HepG2 (cell line): ENCODE results near the gene ISY1. TPM values are rescaled to one million over a fixed set of nuclear protein-coding genes. Genes with fewer than 3 reads are reported as not detected.

Experiments
- ARNT ChIP-seq: fragments of 450-650 bp; IDR thresholded peaks from 2 replicates; pipeline ENCODE4 v1.6.1; 2017
- ATF7 ChIP-seq, 2 experiments: fragments of 450-650 bp in 1 of 2; sonication (generic) in 1 of 2; formaldehyde crosslinking in 1 of 2; IDR thresholded peaks; 2 replicates each; pipeline versions ENCODE4 v1.4.0 to v1.6.1; 2016 to 2020; ENCODE audit warnings: antibody characterized with exemption in 1 of 2, mild to moderate bottlenecking in 1 of 2, missing genetic modification reagents in 1 of 2
- CENPT ChIP-seq: sonication (generic); formaldehyde crosslinking; IDR thresholded peaks from 2 replicates; pipeline ENCODE4 v1.8.0; 2022; ENCODE audit warnings: low read depth, mild to moderate bottlenecking, moderate library complexity, missing genetic modification reagents
- CENPX ChIP-seq: sonication (generic); formaldehyde crosslinking; IDR thresholded peaks from 2 replicates; pipeline ENCODE4 v1.9.0; 2021; ENCODE audit warnings: mild to moderate bottlenecking, missing genetic modification reagents, moderate library complexity
- EED ChIP-seq: sonication (generic); formaldehyde crosslinking; IDR thresholded peaks from 2 replicates; pipeline ENCODE4 v1.5.0; 2020; ENCODE audit warnings: mild to moderate bottlenecking, missing genetic modification reagents
- ERF ChIP-seq: IDR thresholded peaks from 2 replicates; pipeline ENCODE4 v1.6.1; 2018; ENCODE audit warnings: missing biosample characterization, missing genetic modification reagents
- FIP1L1 ChIP-seq: fragments of 200-400 bp; formaldehyde crosslinking; IDR thresholded peaks from 2 replicates; pipeline ENCODE4 v1.6.1; 2018; ENCODE audit warnings: low read depth, mild to moderate bottlenecking, low read length, moderate library complexity, borderline replicate concordance; ENCODE audit not compliant: insufficient read depth
- GFI1 ChIP-seq: sonication (generic); formaldehyde crosslinking; IDR thresholded peaks from 2 replicates; pipeline ENCODE4 v1.5.0; 2020; ENCODE audit warnings: missing genetic modification reagents, mild to moderate bottlenecking, borderline replicate concordance
- IRX3 ChIP-seq: sonication (generic); formaldehyde crosslinking; IDR thresholded peaks from 2 replicates; pipeline ENCODE4 v1.8.1; 2023; ENCODE audit warnings: mild to moderate bottlenecking, low read depth, missing genetic modification reagents, borderline replicate concordance
- JARID2 ChIP-seq: sonication (generic); formaldehyde crosslinking; IDR thresholded peaks from 2 replicates; pipeline ENCODE4 v1.8.1; 2023; ENCODE audit warnings: missing genetic modification reagents, inconsistent platforms; ENCODE audit not compliant: insufficient replicate concordance
- MTA3 ChIP-seq: sonication (generic); formaldehyde crosslinking; IDR thresholded peaks from 2 replicates; pipeline ENCODE4 v1.4.0; 2020; ENCODE audit warnings: missing genetic modification reagents
- POLR2AphosphoS5 ChIP-seq: IDR thresholded peaks from 2 replicates; pipeline ENCODE4 v1.6.1; 2012; ENCODE audit warnings: low read depth, low read length
- SSRP1 ChIP-seq: IDR thresholded peaks from 2 replicates; pipeline ENCODE4 v1.6.1; 2016; ENCODE audit warnings: control low read depth
- THAP11 ChIP-seq: IDR thresholded peaks from 2 replicates; pipeline ENCODE4 v1.6.1; 2016; ENCODE audit warnings: missing biosample characterization, missing genetic modification reagents
- ZFAT ChIP-seq: sonication (generic); formaldehyde crosslinking; conservative IDR thresholded peaks from 2 replicates; pipeline ENCODE4 v1.8.1; 2023; ENCODE audit warnings: missing genetic modification reagents, inconsistent platforms
- ZNF326 ChIP-seq: sonication (generic); formaldehyde crosslinking; IDR thresholded peaks from 2 replicates; pipeline ENCODE4 v1.4.0; 2020; ENCODE audit warnings: missing genetic modification reagents, borderline replicate concordance
- ZNF382 ChIP-seq: sonication (generic); formaldehyde crosslinking; IDR thresholded peaks from 2 replicates; pipeline ENCODE4 v1.5.0; 2020; ENCODE audit warnings: missing genetic modification reagents, mild to moderate bottlenecking, borderline replicate concordance
- ZNF484 ChIP-seq: sonication (generic); formaldehyde crosslinking; IDR thresholded peaks from 2 replicates; pipeline ENCODE4 v1.5.1; 2020; ENCODE audit warnings: mild to moderate bottlenecking, low read depth, missing genetic modification reagents, borderline replicate concordance
- ZNF563 ChIP-seq: sonication (generic); formaldehyde crosslinking; IDR thresholded peaks from 2 replicates; pipeline ENCODE4 v1.8.0; 2022; ENCODE audit warnings: mild to moderate bottlenecking, moderate library complexity, missing genetic modification reagents
- ZNF644 ChIP-seq: IDR thresholded peaks from 2 replicates; pipeline ENCODE4 v1.6.1; 2016; ENCODE audit warnings: low read depth
- ZSCAN22 ChIP-seq: sonication (generic); formaldehyde crosslinking; IDR thresholded peaks from 2 replicates; pipeline ENCODE4 v1.4.0; 2020; ENCODE audit warnings: mild to moderate bottlenecking, missing genetic modification reagents
- polyA plus RNA-seq, 8 experiments: library from polyadenylated mRNA; depleted of rRNA in 3 of 8; stranded (reverse) in 7 of 8; unstranded in 1 of 8; fragments of >200 nt; fragmentation: Illumina TruSeq in 4 of 8; extraction: Trizol in 4 of 8; gene quantifications; 2 replicates each; pipeline versions ENCODE4 v1.2.1 to v1.2.3, GENCODE V29; 2011 to 2016; ENCODE audit warnings: low read depth in 4 of 8, missing spikeins in 1 of 8, mixed read lengths in 1 of 8; ENCODE audit not compliant: insufficient read depth in 1 of 8
- total RNA-seq, 5 experiments: library from RNA; depleted of rRNA; stranded (reverse); fragments of >200 nt; fragmentation: Illumina TruSeq; extraction: Trizol; gene quantifications; 2 replicates each; pipeline ENCODE4 v1.2.3, GENCODE V29; 2016; ENCODE audit warnings: low read depth in 1 of 5
- TF ChIP-seq, protein P1 (sequence below): sonication (generic); formaldehyde crosslinking; IDR thresholded peaks from 2 replicates; pipeline ENCODE4 v1.8.0; 2022; ENCODE audit warnings: mild to moderate bottlenecking, missing genetic modification reagents; ENCODE audit not compliant: insufficient replicate concordance
- TF ChIP-seq, protein P2 (sequence below): sonication (generic); formaldehyde crosslinking; IDR thresholded peaks from 2 replicates; pipeline ENCODE4 v1.5.0; 2020; ENCODE audit warnings: mild to moderate bottlenecking, missing genetic modification reagents, moderate library complexity
- TF ChIP-seq, protein P3 (sequence below): IDR thresholded peaks from 2 replicates; pipeline ENCODE4 v1.6.1; 2012; ENCODE audit warnings: inconsistent platforms
- TF ChIP-seq, protein P4 (sequence below): sonication (generic); formaldehyde crosslinking; IDR thresholded peaks from 2 replicates; pipeline ENCODE4 v1.5.0; 2020; ENCODE audit warnings: mild to moderate bottlenecking, missing genetic modification reagents

The ISY1 gene
- total and polyA plus RNA-seq, 2 of the 13 experiments (the other 11 are each of a cell fraction or from before 2014, with no cell fraction given), result 21.0 to 39.1 TPM

DNA sequence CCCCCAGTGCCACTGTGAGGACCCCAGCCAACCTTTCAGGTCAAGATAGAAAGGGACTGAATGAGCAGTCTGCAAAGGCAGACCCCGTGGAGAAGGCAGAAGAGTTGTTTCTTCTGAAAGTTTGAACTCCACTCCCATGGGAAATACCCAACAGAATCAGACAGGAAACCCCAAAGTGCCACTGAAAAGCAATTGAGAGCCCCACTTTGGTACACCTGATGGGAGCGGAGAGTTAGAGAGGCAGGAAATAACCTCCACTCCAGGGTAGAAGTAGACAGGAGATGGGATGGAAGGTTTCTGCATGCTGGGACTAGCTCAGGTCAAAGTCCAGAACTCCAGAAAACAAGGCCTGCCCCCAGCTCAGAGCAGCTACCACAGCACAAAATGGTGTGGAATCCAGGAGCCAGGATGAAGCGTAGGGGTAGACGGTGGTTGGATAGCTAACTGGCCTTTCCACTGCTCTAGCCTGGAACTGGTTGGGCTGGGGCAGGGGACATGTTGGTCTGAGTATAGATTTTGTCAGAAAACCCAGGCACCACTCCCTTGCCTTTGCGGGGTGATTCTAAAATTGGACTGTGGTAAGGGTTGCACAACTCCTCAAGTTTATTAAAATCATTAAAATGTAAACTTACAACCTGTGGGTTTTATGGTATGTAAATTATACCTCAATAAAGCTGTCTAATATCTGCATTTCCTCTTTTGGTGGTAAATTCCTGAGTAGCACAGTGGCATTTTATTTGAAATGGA, 37.4 kb downstream of the ISY1 start (continued):
- TF ChIP-seq MTA3 (CRISPR knock-in tag) (no peak), EED (no peak), ERF (CRISPR knock-in tag) (peak; percentile 67; the same call in 1 of the 2 replicates), ZFAT (CRISPR knock-in tag) (no peak), CENPX (CRISPR knock-in tag) (no peak), ZNF382 (CRISPR knock-in tag) (no peak), IRX3 (no peak; the same call in 1 of the 2 replicates), POLR2AphosphoS5 (peak; percentile 71), ZNF563 (no peak), SSRP1 (CRISPR knock-in tag) (no peak), ZSCAN22 (CRISPR knock-in tag) (no peak), FIP1L1 (no peak), ZNF326 (CRISPR knock-in tag) (no peak), CENPT (CRISPR knock-in tag) (no peak), JARID2 (CRISPR knock-in tag) (no peak), ATF7 (IDR thresholded peaks at IDR 0.05) (no peak), ATF7 (CRISPR knock-in tag; IDR thresholded peaks at IDR 0.05) (no peak), ZNF644 (CRISPR knock-in tag) (peak; percentile 86), ARNT (no peak), ZNF484 (CRISPR knock-in tag) (no peak), THAP11 (CRISPR knock-in tag) (peak; percentile 33), GFI1 (no peak)
- TF ChIP-seq, protein P1, sequence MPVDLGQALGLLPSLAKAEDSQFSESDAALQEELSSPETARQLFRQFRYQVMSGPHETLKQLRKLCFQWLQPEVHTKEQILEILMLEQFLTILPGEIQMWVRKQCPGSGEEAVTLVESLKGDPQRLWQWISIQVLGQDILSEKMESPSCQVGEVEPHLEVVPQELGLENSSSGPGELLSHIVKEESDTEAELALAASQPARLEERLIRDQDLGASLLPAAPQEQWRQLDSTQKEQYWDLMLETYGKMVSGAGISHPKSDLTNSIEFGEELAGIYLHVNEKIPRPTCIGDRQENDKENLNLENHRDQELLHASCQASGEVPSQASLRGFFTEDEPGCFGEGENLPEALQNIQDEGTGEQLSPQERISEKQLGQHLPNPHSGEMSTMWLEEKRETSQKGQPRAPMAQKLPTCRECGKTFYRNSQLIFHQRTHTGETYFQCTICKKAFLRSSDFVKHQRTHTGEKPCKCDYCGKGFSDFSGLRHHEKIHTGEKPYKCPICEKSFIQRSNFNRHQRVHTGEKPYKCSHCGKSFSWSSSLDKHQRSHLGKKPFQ (CRISPR knock-in tag), result no peak
- TF ChIP-seq, protein P2, sequence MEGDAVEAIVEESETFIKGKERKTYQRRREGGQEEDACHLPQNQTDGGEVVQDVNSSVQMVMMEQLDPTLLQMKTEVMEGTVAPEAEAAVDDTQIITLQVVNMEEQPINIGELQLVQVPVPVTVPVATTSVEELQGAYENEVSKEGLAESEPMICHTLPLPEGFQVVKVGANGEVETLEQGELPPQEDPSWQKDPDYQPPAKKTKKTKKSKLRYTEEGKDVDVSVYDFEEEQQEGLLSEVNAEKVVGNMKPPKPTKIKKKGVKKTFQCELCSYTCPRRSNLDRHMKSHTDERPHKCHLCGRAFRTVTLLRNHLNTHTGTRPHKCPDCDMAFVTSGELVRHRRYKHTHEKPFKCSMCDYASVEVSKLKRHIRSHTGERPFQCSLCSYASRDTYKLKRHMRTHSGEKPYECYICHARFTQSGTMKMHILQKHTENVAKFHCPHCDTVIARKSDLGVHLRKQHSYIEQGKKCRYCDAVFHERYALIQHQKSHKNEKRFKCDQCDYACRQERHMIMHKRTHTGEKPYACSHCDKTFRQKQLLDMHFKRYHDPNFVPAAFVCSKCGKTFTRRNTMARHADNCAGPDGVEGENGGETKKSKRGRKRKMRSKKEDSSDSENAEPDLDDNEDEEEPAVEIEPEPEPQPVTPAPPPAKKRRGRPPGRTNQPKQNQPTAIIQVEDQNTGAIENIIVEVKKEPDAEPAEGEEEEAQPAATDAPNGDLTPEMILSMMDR (CRISPR knock-in tag), result peak; percentile 9; the same call in 1 of the 2 replicates
- TF ChIP-seq, protein P3, sequence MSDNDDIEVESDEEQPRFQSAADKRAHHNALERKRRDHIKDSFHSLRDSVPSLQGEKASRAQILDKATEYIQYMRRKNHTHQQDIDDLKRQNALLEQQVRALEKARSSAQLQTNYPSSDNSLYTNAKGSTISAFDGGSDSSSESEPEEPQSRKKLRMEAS, result peak; percentile 55
- TF ChIP-seq, protein P4, sequence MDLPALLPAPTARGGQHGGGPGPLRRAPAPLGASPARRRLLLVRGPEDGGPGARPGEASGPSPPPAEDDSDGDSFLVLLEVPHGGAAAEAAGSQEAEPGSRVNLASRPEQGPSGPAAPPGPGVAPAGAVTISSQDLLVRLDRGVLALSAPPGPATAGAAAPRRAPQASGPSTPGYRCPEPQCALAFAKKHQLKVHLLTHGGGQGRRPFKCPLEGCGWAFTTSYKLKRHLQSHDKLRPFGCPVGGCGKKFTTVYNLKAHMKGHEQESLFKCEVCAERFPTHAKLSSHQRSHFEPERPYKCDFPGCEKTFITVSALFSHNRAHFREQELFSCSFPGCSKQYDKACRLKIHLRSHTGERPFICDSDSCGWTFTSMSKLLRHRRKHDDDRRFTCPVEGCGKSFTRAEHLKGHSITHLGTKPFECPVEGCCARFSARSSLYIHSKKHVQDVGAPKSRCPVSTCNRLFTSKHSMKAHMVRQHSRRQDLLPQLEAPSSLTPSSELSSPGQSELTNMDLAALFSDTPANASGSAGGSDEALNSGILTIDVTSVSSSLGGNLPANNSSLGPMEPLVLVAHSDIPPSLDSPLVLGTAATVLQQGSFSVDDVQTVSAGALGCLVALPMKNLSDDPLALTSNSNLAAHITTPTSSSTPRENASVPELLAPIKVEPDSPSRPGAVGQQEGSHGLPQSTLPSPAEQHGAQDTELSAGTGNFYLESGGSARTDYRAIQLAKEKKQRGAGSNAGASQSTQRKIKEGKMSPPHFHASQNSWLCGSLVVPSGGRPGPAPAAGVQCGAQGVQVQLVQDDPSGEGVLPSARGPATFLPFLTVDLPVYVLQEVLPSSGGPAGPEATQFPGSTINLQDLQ (CRISPR knock-in tag), result no peak
